Mesendoderm (in vitro differentiated cells): Measurements from ENCODE around the gene KCNK18.

Experiments used
- DNase-seq: peaks from one replicate; pipeline ENCODE4 v3.0.0; 2013
- H2AK5ac ChIP-seq: 2 replicates; pipeline ENCODE4 v1.6.1; 2013; ENCODE audit warnings: low read length, inconsistent platforms
- H2BK120ac ChIP-seq: 2 replicates; pipeline ENCODE4 v1.6.1; 2013; ENCODE audit warnings: low read depth, mild to moderate bottlenecking, low read length, moderate library complexity, mixed read lengths
- H2BK15ac ChIP-seq: replicated peaks from 2 replicates; pipeline ENCODE4 v1.6.1; 2013; ENCODE audit warnings: low read depth, mild to moderate bottlenecking, moderate library complexity
- H2BK5ac ChIP-seq: 2 replicates; pipeline ENCODE4 v1.6.1; 2013; ENCODE audit warnings: low read length, inconsistent platforms
- H3K18ac ChIP-seq: 2 replicates; pipeline ENCODE4 v1.6.1; 2013; ENCODE audit warnings: mild to moderate bottlenecking, low read length, mixed read lengths
- H3K23ac ChIP-seq: one replicate; pipeline ENCODE4 v1.6.1; 2013; ENCODE audit warnings: low read length
- H3K27ac ChIP-seq: 2 replicates; pipeline ENCODE4 v1.5.1; 2013; ENCODE audit warnings: low read depth, mild to moderate bottlenecking, inconsistent platforms, low read length, moderate library complexity
- H3K27me3 ChIP-seq: 2 replicates; pipeline ENCODE4 v1.6.1; 2013; ENCODE audit warnings: low read length, control low read depth, mild to moderate bottlenecking, inconsistent platforms; ENCODE audit not compliant: insufficient read depth, poor library complexity
- H3K36me3 ChIP-seq: 2 replicates; pipeline ENCODE4 v1.6.1; 2013; ENCODE audit warnings: low read length, inconsistent platforms; ENCODE audit not compliant: control insufficient read depth, insufficient read depth
- H3K4ac ChIP-seq: one replicate; pipeline ENCODE4 v1.6.1; 2013; ENCODE audit warnings: low read depth, mild to moderate bottlenecking, low read length, moderate library complexity
- H3K4me1 ChIP-seq: 2 replicates; pipeline ENCODE4 v1.6.1; 2013; ENCODE audit warnings: low read depth, low read length, inconsistent platforms; ENCODE audit not compliant: control insufficient read depth
- H3K4me2 ChIP-seq: 2 replicates; pipeline ENCODE4 v1.6.1; 2013; ENCODE audit warnings: low read length
- H3K4me3 ChIP-seq: 2 replicates; pipeline ENCODE4 v1.5.1; 2013; ENCODE audit warnings: mild to moderate bottlenecking, low read length
- H3K56ac ChIP-seq: one replicate; pipeline ENCODE4 v1.6.1; 2013; ENCODE audit warnings: low read length
- H3K79me1 ChIP-seq: 2 replicates; pipeline ENCODE4 v1.6.1; 2013; ENCODE audit warnings: low read length, inconsistent platforms
- H3K79me2 ChIP-seq: 2 replicates; pipeline ENCODE4 v1.6.1; 2013; ENCODE audit warnings: mild to moderate bottlenecking, low read length; ENCODE audit not compliant: control insufficient read depth, insufficient read depth
- H3K9ac ChIP-seq: 2 replicates; pipeline ENCODE4 v1.6.1; 2013; ENCODE audit warnings: low read length, inconsistent platforms
- H4K5ac ChIP-seq: one replicate; pipeline ENCODE4 v1.6.1; 2013; ENCODE audit warnings: low read length
- H4K8ac ChIP-seq: one replicate; pipeline ENCODE4 v1.6.1; 2013; ENCODE audit warnings: low read depth, mild to moderate bottlenecking, control low read depth, low read length, moderate library complexity
- WGBS: extraction: QIAGEN DNeasy Blood & Tissue Kit; methylation state at CpG from one replicate; pipeline ENCODE4 v1.1.7; 2013; ENCODE audit warnings: low lambda C conversion rate, missing lambda C conversion rate; ENCODE audit not compliant: insufficient coverage; ENCODE audit errors: extremely low coverage; 5-methylcytosine and 5-hydroxymethylcytosine counted together

KCNK18 gene

DNA sequence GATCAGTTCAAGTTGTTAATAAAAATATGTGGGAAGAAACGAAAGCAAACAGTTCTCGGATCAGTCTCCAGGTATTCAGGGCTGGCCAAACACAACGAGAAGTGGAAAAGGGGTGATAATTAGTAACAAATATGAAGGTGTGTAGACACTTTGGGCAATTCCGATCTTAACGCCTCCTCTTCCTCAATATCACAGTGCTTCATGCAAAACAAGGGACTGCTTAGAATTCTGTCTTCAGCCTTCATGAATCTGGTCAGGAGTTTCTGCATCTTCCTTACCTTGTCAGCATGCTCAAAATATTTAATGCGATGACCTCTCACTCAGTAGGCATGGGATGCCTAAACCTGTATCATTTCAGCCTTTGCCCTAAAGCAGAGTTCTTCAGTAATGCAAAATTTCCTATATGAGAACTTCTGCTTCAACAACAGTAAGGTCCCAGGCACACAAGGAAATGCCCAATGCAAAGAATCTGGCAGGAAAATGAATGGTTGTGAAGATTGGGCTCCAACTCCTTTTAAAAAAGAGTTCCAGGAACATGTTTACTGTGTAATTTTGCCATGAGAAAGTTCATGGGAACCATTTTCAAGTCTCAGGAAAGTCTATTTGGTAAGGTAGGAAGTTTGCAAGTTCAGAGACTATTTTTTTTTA is 35.8 kb upstream of the KCNK18 start:
- Histone ChIP-seq H3K27ac (no peak overlapping the region), H3K4me3 (no peak overlapping the region), H3K79me1 (no peaks in the 10 kb centered on the region), H3K56ac (no peak overlapping the region), H3K18ac (no peak overlapping the region), H3K79me2 (no peaks in the 10 kb centered on the region), H3K4me1 (peaks cover 5% of the 10 kb centered on the region), H2BK120ac (no peak overlapping the region), H3K4me2 (no peak overlapping the region), H3K9ac (no peak overlapping the region), H3K27me3 (peaks cover 64% of the 10 kb centered on the region), H3K23ac (no peak overlapping the region), H3K4ac (no peak overlapping the region), H2BK5ac (no peak overlapping the region), H3K36me3 (no peaks in the 10 kb centered on the region), H2BK15ac (no peak overlapping the region), H4K8ac (no peak overlapping the region), H2AK5ac (no peak overlapping the region), H4K5ac (no peak overlapping the region)
- WGBS = no CpG with 5 or more reads among the region's 6 CpGs
- no peak for DNase-seq

DNA sequence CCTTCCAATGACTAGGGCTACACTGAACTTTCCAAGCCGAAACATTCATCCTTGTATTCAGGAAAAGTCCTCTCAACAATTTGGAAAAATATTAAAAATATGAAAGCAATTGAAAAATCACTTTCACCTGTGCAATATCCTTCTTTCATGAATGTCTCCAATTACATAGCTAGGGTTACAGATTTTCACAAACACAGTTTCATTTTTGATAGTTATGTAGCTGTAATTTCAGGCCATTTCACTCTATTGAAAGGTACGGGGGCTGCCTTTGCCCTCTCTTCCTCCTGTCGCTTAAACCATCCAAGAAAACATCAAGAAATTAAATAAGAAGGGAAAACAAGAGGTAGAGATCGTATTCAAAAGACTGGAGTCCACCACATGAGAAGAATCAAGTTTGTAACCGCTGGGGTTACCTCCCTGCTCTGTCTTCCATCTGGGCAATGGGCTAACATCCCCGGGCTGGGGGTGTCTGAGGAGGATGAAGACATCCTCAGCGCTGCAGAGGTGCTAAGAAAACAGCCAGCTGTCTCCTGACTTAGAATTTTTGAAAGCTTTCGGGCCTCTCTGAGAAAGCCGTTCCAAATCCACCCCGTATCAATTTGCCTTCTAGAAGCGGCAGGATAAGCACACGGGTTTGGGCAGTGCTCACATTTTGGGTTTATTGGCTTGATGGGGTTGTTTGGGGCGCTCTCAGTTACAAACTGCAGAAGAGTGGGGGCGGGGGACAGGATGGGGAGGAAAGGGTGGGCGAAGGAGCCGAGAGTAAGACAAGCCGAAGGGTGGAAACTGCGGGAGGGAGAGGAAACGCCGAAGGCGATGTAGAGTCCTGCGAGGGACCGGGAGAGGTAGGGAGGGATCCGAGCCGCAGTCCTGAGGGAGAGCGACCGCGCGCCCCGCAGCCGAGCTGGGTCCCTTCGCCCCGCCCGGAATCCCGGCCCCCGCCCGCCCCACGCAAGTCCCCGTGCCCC is 34.9 kb upstream of the KCNK18 start:
- no peaks in the 10 kb centered on the region for H3K36me3 ChIP-seq
- peak; percentile 64 for DNase-seq
- H3K18ac ChIP-seq = peak overlapping the region; percentile 92
- no peak overlapping the region for H3K4ac ChIP-seq
- no peak overlapping the region for H3K4me3 ChIP-seq
- H3K9ac ChIP-seq = no peak overlapping the region
- H2BK5ac ChIP-seq = no peak overlapping the region
- no peaks in the 10 kb centered on the region for H3K79me2 ChIP-seq
- no peak overlapping the region for H4K5ac ChIP-seq
- peaks cover 5% of the 10 kb centered on the region for H3K4me1 ChIP-seq
- H3K79me1 ChIP-seq = no peaks in the 10 kb centered on the region
- peaks cover 67% of the 10 kb centered on the region for H3K27me3 ChIP-seq
- no peak overlapping the region for H4K8ac ChIP-seq
- H3K27ac ChIP-seq = no peak overlapping the region
- H2BK15ac ChIP-seq = no peak overlapping the region
- peak overlapping the region; percentile 43 for H3K4me2 ChIP-seq
- H2BK120ac ChIP-seq = peak overlapping the region; percentile 54
- WGBS = no CpG with 5 or more reads among the region's 39 CpGs
- no peak overlapping the region for H2AK5ac ChIP-seq
- H3K56ac ChIP-seq = peak overlapping the region; percentile 69
- peak overlapping the region; percentile 33 for H3K23ac ChIP-seq

DNA sequence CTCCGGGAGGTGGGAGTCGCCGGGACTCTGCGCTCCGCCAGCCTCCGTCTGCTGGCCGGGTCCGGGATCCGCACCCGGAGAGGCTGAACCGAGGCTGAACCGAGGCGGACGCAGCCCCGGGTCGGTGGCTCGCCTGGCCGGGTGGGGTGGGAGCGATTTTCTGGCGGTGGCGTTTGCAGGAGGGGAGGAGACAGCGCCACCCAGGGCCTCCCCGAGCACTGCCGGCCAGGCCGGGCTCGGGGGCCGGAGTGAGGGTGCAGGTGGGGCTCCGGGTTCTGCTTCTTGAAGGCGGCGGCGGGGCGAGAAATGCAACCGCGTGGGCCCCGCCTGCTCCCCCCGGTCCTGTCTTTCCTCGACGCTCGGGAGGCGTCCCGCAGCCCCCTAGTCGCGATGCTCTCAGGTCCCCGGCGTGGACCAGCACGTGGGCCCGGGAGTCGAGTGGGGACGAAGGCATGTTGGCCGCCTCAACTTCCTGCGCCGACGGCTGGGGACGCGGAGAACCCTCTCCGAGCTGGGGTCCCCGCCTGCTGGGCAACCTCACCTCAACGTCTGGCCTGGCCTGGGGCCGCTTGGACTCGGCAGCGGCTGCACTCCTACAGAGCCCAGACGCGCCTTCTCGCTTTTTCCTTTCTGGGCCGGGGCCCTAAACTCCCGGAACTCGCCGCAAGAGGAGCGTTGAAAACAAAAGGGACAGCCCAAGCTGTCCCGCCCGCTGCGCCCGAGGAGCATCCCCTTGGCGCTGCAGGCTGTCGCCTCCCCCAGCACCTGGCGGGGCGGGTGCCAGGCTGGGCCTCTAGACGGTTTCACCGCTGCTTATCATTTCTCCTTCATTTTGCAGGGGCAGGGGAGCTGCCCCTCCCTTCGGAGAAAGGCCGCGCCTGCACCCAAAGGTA is 34.0 kb upstream of the KCNK18 start:
- Histone ChIP-seq H3K4me2 (peak overlapping the region; percentile 64), H3K4me3 (peak overlapping the region; percentile 6)
- DNase-seq = peak; percentile 75

DNA sequence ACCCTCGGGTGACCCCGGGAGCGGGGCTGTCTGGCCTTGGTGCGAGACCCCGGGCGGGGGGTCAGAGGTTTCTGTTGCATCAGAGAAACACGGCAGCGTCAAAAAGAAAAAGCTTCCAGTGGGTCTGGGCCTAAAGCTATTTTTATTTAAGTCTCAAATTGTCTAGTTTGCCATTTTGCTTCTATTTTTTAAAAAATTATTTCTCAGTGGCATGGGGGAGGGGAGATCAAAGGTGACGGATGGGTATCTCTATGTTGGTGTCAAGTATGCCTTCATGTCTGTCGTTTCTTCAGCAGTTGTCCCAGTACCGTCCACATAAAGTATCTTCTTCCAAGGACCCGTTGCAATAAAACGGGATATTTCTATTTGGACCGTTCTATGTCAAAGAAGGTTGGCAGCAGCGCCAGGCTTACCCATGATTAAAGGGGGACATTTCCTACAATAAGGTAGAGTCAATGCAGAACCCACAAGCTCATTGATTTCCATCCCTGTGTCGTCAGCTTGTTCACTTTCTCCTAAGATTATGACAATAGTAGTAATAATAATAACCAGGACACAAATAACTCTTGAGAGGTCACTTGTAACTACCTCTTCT is 33.2 kb upstream of the KCNK18 start:
- no peak for DNase-seq
- Histone ChIP-seq H2BK5ac (no peak overlapping the region), H3K36me3 (no peaks in the 10 kb centered on the region), H3K4ac (no peak overlapping the region), H4K5ac (no peak overlapping the region), H3K27ac (no peak overlapping the region), H2BK15ac (no peak overlapping the region), H2BK120ac (no peak overlapping the region), H3K27me3 (peaks cover 67% of the 10 kb centered on the region), H3K18ac (no peak overlapping the region), H3K56ac (no peak overlapping the region), H3K9ac (no peak overlapping the region), H3K4me3 (no peak overlapping the region), H3K79me1 (no peaks in the 10 kb centered on the region), H3K23ac (no peak overlapping the region), H4K8ac (no peak overlapping the region), H2AK5ac (no peak overlapping the region), H3K4me1 (peaks cover 5% of the 10 kb centered on the region), H3K79me2 (no peaks in the 10 kb centered on the region), H3K4me2 (peak overlapping the region; percentile 64)
- no CpG with 5 or more reads among the region's 16 CpGs for WGBS

More for the DNA sequence above, 34.0 kb upstream of the KCNK18 start:
- no peak overlapping the region for H2AK5ac ChIP-seq
- H4K8ac ChIP-seq = no peak overlapping the region
- no peak overlapping the region for H3K27ac ChIP-seq
- no peak overlapping the region for H2BK5ac ChIP-seq
- no peak overlapping the region for H2BK15ac ChIP-seq
- H3K4me1 ChIP-seq = peaks cover 5% of the 10 kb centered on the region
- peak overlapping the region; percentile 92 for H3K18ac ChIP-seq
- H3K27me3 ChIP-seq = peaks cover 65% of the 10 kb centered on the region
- H3K23ac ChIP-seq = no peak overlapping the region
- H3K79me1 ChIP-seq = no peaks in the 10 kb centered on the region
- peak overlapping the region; percentile 73 for H3K56ac ChIP-seq
- H3K4ac ChIP-seq = no peak overlapping the region
- WGBS = no CpG with 5 or more reads among the region's 82 CpGs
- H3K9ac ChIP-seq = peak overlapping the region; percentile 25
- no peaks in the 10 kb centered on the region for H3K36me3 ChIP-seq
- H4K5ac ChIP-seq = no peak overlapping the region
- H2BK120ac ChIP-seq = peak overlapping the region; percentile 54
- no peaks in the 10 kb centered on the region for H3K79me2 ChIP-seq
